Omental fat pad (tissue), 4 donors: Measurements from ENCODE around the gene SHC3. TPM values are rescaled to one million over a fixed set of nuclear protein-coding genes. Genes with fewer than 3 reads are reported as not detected.

Source experiments
- ATAC-seq: fragments of 150-250 bp; one replicate; pipeline ENCODE4 v1.9.1; 2016; ENCODE audit warnings: mild to moderate bottlenecking, moderate library complexity; ENCODE audit not compliant: low FRiP score
- DNase-seq: peaks from one replicate; pipeline ENCODE4 v3.0.0-alpha.2; 2019; ENCODE audit warnings: low spot score
- total RNA-seq, 4 donors: library from RNA; depleted of rRNA; stranded (reverse); fragments of >200 nt; gene quantifications; one replicate each; pipeline ENCODE4 v1.1.0, GENCODE V29; 2016
- TF ChIP-seq, protein P1 (sequence below), 3 donors: fragments of 450-650 bp; IDR thresholded peaks; one replicate each; pipeline ENCODE4 v1.5.1; 2016 to 2017; ENCODE audit warnings: antibody characterized with exemption in 3 of 3, mild to moderate bottlenecking in 3 of 3, moderate library complexity in 2 of 3

Gene SHC3
- total RNA-seq, 4 donors from 2014 or later = 1.1 to 7.4 (median 3.1) TPM

DNA sequence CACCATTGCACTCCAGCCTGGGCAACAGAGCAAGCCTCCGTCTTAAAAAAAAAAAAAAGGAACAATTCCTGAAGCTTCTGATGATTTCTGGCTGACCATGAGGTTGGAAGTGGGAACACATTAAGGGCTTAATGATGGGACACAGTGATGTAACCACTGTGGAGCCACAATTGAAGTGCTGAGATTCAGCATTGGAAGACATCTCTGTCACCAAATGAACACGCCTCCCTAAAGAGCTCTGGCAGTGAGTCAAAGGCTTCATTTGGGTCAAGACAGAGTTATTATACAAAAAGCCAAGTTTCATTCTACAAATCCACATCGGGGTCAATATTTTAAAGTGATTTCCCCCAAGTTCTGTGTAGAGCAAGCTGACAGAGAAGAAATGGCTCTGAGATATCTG, 191.8 kb downstream of the SHC3 start:
- no peak for DNase-seq
- TF ChIP-seq, protein P1, sequence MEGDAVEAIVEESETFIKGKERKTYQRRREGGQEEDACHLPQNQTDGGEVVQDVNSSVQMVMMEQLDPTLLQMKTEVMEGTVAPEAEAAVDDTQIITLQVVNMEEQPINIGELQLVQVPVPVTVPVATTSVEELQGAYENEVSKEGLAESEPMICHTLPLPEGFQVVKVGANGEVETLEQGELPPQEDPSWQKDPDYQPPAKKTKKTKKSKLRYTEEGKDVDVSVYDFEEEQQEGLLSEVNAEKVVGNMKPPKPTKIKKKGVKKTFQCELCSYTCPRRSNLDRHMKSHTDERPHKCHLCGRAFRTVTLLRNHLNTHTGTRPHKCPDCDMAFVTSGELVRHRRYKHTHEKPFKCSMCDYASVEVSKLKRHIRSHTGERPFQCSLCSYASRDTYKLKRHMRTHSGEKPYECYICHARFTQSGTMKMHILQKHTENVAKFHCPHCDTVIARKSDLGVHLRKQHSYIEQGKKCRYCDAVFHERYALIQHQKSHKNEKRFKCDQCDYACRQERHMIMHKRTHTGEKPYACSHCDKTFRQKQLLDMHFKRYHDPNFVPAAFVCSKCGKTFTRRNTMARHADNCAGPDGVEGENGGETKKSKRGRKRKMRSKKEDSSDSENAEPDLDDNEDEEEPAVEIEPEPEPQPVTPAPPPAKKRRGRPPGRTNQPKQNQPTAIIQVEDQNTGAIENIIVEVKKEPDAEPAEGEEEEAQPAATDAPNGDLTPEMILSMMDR (IDR thresholded peaks at IDR 0.05) = no peak
- no peak for ATAC-seq

- ATAC-seq = no peak
- no peak for DNase-seq
- TF ChIP-seq, protein P1 (IDR thresholded peaks at IDR 0.05) = no peak
These were observed 193.0 kb downstream of the SHC3 start for GRCh38 chr9:88985616-88986015.

DNA sequence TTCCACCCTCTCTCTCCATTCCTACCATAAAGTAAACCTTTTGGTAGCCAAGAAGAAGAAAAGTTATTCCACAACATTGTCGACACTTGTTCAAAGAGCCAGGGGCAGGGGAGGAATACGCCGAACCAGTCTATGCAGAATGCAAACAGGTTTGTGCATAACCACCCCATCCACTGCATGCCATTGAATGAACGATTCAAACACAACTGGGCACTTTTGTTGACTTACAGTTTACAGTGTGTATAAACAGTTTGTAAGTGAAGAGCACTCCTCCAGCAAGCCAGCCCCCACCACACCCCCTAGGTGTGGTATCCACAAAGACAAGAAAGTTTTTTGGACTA, 194.1 kb downstream of the SHC3 start:
- TF ChIP-seq, protein P1 (IDR thresholded peaks at IDR 0.05) = no peak
- no peak for ATAC-seq

GRCh38 chr9:88983865-88984542, 194.6 kb downstream of the SHC3 start:
- no peak for ATAC-seq
- no peak for DNase-seq
- TF ChIP-seq, protein P1 (IDR thresholded peaks at IDR 0.05) = no peak

More for the DNA sequence above, 194.1 kb downstream of the SHC3 start:
- no peak for DNase-seq

GRCh38 chr9:88980740-88981203, 197.8 kb downstream of the SHC3 start:
- DNase-seq (no peak), ATAC-seq (peak; percentile 75)
- TF ChIP-seq, protein P1 (IDR thresholded peaks at IDR 0.05) = no peak

- TF ChIP-seq, protein P1 (IDR thresholded peaks at IDR 0.05) = no peak
- DNase-seq (no peak), ATAC-seq (no peak)
These were observed 198.8 kb downstream of the SHC3 start for GRCh38 chr9:88979791-88980190.

DNA sequence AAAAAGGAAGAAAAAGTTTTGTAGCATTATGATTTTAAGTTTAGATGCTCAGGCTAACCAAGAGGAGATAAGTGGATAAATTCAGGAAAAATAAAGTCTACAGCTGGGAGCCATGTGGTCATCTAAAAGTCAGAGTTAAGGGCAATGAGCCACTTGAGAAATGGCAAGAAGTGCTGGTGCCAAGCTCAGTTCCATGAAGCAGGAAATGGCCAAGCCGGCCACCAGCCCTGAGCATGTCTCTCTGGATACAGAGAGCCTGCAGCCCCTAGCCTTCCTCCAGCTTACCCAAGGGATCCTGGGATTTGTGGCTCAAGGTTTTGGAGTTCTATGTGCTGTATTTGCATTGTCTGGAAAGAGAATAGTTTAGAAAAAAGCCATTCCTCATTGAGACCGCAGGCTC, 199.6 kb downstream of the SHC3 start:
- DNase-seq (no peak), ATAC-seq (no peak)
- TF ChIP-seq, protein P1 (IDR thresholded peaks at IDR 0.05) = no peak
